ENCODE data around the gene PPA1.
"Not testable (repeated sequence)": the region's sequence is repeated elsewhere in the genome, so short reads cannot be mapped to it uniquely, and the experiment has no call there.

PPA1 gene

DNA sequence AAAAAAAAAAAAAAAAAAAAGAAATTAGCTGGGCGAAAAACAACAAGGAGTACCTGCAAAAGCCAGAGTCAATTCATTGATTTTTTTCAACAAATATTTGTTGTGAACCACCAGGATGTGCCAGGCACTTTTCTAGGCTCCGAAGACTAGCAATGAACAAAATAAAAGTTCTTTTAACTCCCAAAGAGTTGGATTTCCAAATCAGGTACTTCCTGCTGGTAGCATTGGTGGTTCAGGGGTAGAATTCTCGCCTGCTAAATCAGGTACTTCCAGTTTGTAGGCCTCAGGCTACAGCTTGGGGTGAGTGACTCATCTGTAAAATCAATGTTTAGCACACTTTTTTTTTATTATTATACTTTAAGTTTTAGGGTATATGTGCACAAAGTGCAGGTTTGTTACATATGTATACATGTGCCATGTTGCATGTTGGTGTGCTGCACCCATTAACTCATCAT, 10.9 kb downstream of the PPA1 start:
- no peak for FAIRE-seq

DNA sequence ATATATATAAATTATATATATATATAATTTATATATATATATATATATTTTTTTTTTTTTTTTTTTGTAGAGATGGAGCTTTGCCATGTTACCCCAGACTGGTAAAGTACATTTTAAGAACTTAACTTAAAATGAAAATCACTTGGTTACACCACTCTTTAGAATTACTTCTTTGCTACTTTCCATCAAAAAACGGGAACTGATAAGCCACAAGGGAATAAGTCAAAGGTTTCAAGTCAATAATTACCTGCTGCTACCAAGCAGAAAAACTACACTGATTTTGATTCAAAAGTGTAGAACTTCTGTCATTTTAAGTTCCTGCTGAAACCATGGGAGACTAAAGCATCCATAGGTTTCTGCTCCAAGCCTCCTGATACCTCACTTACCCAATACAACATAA, 12.2 kb downstream of the PPA1 start:
- DNase-seq (ENCODE audit: insufficient read length, low spot score), result no peak
- FAIRE-seq, result no peak

More for the DNA sequence above, 10.9 kb downstream of the PPA1 start:
- no peak for DNase-seq (ENCODE audit: insufficient read length, low spot score)

DNA sequence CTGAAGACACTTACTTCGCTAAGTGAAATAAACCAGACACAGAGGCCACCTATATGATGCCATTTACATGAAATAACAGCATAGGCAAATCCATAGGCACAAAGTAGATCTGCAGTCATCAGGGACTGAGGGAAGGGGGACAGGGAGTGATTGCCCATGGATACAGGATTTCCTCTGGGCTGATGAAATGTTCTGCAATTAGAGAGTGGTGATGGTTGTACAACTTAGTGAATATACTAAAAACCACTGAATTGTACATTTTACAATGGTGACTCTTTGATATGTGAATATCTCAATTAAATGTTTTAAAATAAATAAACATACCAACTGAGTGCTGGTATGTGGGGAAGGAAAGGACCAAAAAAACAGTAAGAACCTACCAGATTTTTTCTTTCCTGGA, 20.4 kb downstream of the PPA1 start:
- FAIRE-seq (no peak), DNase-seq (ENCODE audit: insufficient read length, low spot score) (no peak)

- DNase-seq (ENCODE audit: insufficient read length, low spot score) (no peak), FAIRE-seq (no peak)
Observed at GRCh38 chr10:70212277-70212676, 21.0 kb downstream of the PPA1 start.

- FAIRE-seq (no peak), DNase-seq (ENCODE audit: insufficient read length, low spot score) (no peak)
Observed at GRCh38 chr10:70206762-70207161, 26.5 kb downstream of the PPA1 start.

GRCh38 chr10:70201105-70201504, 32.1 kb downstream of the PPA1 start:
- DNase-seq (ENCODE audit: insufficient read length, low spot score) (no peak), FAIRE-seq (no peak)

DNA sequence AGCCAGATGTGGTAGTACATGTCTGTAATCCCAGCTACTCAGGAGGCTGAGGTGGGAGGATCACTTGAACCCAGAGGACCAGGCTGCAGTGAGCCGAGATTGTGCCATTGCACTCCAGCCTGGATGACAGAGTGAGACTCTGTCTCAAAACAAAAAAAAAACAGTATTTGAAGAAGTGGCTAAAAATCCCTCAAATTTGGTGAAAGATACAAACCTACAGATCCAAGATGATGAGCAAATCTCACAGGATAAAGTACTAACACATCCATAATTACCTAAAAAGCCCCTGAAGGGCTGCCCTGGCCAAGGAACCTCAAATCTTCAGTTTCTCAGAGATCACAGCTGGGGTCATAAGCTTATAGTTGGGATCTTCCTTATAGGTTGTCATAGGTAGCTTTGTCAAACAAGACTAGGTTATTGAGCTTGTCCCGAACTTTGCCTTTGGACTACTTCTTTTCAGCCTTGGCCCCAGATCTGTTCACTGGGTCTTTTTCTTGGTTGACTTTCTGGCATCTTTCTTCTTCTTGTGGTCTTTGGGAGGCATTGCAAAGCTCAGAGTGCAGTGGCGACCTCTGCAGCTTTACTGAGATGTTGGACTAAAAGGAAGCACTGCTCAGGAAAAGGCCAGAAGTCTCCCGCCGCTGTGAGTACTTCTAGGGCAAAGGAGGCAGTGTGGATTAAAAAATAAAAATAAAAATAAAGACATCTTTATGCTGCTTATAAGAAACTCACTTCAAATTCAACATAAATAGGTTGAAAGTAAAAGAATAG, 34.3 kb downstream of the PPA1 start:
- FAIRE-seq (no peak), DNase-seq (ENCODE audit: insufficient read length, low spot score) (no peak)

DNA sequence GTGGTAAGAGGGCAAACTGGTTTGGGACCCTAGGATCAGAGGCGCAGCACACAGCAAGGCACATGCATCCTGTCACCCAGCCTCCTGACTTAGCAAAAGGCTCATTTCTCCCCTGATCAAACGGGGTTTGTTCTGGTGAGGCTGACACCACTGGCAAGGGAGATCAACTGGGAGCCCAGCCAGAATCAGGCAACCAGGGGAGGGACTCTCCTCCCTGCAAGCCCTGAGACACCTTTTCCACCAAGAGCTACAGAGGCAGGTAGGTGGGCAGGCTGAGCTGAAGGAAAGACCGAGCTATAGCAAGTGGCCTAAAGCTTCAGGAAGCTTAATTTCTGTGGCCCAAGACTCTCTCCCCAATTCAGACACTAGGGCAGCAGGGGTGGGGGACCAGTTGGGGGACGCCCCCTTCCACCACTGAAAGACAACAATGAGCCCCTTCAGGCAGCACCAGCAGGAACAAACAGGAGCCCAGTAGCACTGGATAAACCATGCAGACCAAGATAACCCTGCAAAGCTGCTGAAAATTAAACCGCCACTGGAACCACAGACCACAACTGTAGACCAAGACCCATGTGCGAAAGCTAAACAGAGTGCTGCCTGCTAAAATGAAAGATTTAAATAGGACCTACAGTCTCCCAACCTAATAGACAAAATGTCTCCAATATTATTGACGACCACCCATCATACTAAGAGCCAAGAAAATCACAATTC, 35.8 kb downstream of the PPA1 start:
- FAIRE-seq (no peak), DNase-seq (ENCODE audit: insufficient read length, low spot score) (no peak)

DNA sequence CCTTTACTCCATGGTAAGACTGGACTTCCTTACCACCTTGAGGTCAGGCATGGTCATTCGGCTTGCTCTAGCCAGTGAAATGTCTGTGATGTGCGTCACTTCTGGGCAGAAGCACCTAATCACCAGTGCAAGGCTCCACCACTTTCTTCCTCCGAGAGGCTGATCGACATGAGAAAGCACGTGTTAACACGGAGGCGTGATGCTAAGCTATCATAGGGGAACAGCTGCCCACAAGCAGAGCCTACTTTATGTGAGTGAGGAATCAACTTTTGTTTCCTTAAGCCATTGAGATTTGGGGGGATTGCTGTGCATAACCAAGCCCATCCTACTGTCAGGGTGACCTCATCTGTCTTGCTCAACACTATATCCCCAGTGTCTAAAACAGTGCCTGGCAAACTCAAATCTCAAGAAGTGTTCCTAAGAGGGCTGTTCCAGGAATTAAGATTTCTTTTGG, 39.8 kb downstream of the PPA1 start:
- FAIRE-seq, result no peak
- no peak for DNase-seq (ENCODE audit: insufficient read length, low spot score)

DNA sequence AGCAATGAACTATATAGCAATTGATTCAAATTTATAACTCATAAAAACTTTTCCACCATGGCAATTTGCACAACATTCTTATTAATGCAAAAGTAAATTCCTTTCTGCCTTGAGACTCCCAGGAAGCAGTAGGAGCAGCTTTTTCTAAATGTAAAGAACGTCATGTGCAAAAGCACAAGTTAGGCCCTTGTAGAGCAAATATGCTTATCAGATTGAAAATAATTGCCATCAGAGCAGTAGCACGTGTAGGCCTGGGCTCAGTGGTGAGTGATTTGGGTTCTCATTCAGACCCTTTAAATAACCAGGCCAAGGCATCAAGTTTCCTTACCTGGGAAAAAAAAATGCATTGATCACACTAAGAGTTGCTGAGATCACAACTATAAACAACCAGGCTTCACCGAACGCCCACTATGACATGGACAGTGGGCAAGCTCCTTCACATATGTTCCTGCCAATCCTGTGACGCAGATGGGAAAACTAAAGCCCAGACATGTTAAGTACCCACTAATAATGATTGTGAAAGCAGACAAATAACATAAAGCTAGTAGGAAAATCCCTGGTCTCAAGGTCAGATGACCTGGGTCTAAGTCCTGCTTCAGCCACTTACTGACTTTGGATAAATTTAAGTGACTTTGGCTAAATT, 40.8 kb downstream of the PPA1 start:
- DNase-seq (ENCODE audit: insufficient read length, low spot score) (no peak), FAIRE-seq (no peak)

- no peak for FAIRE-seq
- DNase-seq (ENCODE audit: insufficient read length, low spot score), result no peak
Observed at GRCh38 chr10:70191972-70192305, 41.3 kb downstream of the PPA1 start.

- FAIRE-seq (no peak), DNase-seq (ENCODE audit: insufficient read length, low spot score) (no peak)
Observed at GRCh38 chr10:70191161-70191971, 41.9 kb downstream of the PPA1 start.

DNA sequence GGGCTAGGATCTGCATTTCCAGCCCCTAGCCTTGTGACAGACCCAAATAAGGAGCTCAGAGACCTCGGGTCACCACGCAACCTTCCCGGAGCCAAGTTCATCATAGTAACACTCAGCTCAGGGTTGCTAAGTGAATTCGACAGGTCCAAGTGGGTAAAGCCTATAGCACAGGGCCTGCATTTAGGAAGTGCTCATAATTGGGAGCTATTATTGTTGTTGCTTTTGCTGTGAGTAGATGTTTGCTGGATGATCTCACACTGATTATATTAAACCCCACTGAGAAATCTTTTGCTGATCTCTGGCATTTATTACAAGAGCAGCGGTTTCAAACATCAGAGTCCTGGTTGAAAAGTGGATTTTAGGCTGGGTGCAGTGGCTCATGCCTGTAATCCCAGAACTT, 42.6 kb downstream of the PPA1 start:
- no peak for FAIRE-seq
- DNase-seq (ENCODE audit: insufficient read length, low spot score), result no peak

DNA sequence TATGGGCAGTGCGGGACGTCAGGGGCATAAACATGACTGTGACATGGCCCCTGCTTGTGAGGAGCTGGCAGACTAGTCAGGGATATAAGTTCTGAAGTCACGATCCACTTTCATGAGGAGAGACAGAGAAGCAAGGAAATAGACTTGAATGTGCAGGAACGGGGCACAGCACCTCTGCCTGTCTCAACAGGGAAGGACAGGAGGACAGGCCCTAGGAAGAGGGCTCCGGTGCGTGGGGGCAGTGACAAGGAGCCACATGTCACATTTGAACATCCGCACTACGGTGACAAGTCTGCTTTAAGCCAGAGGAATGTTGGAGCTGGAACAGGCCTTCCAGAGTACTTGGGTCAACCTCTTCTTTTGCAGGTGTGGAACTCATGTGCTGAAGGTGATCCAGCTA, 43.1 kb downstream of the PPA1 start:
- DNase-seq (ENCODE audit: insufficient read length, low spot score), result no peak
- FAIRE-seq, result no peak

- DNase-seq (ENCODE audit: insufficient read length, low spot score), result no peak
- no peak for FAIRE-seq
Observed at GRCh38 chr10:70188768-70189167, 44.5 kb downstream of the PPA1 start.

DNA sequence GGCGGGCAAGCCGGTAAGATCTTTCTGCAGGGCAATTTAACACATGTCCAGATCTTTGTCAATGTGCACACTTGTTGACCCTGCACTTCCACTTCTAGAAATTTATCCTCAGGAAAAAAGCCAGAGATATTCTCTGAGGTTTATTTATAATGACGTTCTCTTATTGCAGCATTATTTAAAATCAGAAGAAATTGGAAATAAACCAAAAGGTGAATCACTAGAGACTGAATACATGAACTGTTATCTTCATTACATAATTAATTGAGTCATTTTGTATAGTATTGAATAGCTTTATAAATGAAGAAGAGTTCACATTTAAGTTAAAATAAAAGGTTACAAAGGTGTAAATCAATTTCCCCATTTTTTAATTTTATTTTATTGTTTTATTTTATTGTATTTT, 46.7 kb downstream of the PPA1 start:
- FAIRE-seq (no peak), DNase-seq (ENCODE audit: insufficient read length, low spot score) (no peak)

DNA sequence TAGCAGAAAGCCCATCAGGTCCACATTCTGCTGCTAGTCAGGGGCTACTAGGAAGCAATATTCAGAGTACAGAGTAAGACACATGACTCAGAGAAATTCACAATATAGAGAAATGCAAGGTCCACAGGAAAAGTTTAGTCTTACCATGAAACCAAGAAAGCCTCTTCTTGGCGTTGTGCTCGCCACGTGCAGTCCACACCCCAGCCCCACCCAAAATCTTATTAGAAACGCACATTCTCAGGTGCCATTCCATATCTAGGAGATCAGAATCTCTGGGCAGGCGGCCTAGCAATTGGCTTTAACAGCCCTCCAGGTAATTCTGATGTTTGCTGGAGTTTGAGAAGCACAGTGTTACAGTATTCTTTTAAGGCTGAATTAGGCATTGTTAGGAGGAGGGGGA, 47.1 kb downstream of the PPA1 start:
- no peak for FAIRE-seq

GRCh38 chr10:70183304-70183703, 49.9 kb downstream of the PPA1 start:
- DNase-seq (ENCODE audit: insufficient read length, low spot score) (no peak), FAIRE-seq (no peak)

More for the DNA sequence above, 47.1 kb downstream of the PPA1 start:
- no peak for DNase-seq (ENCODE audit: insufficient read length, low spot score)

GRCh38 chr10:70179209-70179608, 54.0 kb downstream of the PPA1 start:
- DNase-seq (ENCODE audit: insufficient read length, low spot score); FAIRE-seq: not testable (repeated sequence)

DNA sequence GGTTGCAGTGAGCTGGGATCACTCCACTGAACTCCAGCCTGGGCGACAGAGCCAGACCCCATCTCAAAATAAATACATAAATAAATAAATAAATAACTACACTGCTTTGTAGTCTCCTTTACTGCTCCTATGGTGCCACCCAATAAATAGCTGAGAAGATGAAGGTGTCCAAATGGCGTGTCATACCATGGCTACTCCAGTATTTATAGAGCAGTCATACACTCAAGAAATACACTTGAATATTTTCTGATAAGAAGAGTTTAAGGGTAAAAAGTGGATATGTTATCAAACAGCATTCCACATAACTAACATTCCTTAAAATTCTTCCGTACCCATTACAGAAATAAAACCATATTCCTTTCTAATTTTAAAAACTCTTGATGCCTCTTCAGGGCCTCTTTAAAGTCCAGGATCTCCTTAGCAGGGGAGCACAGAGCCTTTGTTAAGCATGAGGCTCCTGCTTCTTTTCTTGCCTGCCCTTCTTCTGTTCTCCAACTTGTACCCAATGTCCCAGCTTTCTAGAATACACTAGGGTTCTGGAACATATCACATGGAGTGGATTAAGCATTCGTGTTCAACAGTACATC, 55.0 kb downstream of the PPA1 start:
- DNase-seq (ENCODE audit: insufficient read length, low spot score) (no peak), FAIRE-seq (no peak)

GRCh38 chr10:70176441-70176840, 56.8 kb downstream of the PPA1 start:
- DNase-seq (ENCODE audit: insufficient read length, low spot score), result no peak
- no peak for FAIRE-seq

All from GM19239 (cell line).